Colonic mucosa (tissue), 4 donors: Measurements from ENCODE around the gene GPLD1. TPM values are rescaled to one million over a fixed set of nuclear protein-coding genes. Genes with fewer than 3 reads are reported as not detected.
"Not testable (repeated sequence)": the region's sequence is repeated elsewhere in the genome, so short reads cannot be mapped to it uniquely, and the experiment has no call there.

Experiments used
- DNase-seq: peaks from one replicate; pipeline ENCODE4 v3.0.0-alpha.2; 2020
- H3K27ac ChIP-seq: fragments of 200-600 bp; one replicate; pipeline ENCODE4 v1.8.0; 2021
- H3K27me3 ChIP-seq: fragments of 200-600 bp; one replicate; pipeline ENCODE4 v1.8.0; 2021
- H3K36me3 ChIP-seq: fragments of 200-600 bp; one replicate; pipeline ENCODE4 v1.8.0; 2021
- H3K4me1 ChIP-seq: fragments of 200-600 bp; one replicate; pipeline ENCODE4 v1.8.0; 2021; ENCODE audit warnings: mild to moderate bottlenecking
- H3K4me3 ChIP-seq: fragments of 200-600 bp; one replicate; pipeline ENCODE4 v1.8.0; 2021
- H3K9ac ChIP-seq, 2 donors: one replicate each; pipeline ENCODE4 v1.7.0; 2013; ENCODE audit warnings: control low read depth in 2 of 2, low read depth in 2 of 2, low read length in 2 of 2
- H3K9me3 ChIP-seq: fragments of 200-600 bp; one replicate; pipeline ENCODE4 v1.8.0; 2021
- CTCF ChIP-seq: fragments of 200-600 bp; IDR thresholded peaks from one replicate; pipeline ENCODE4 v1.8.0; 2022; ENCODE audit warnings: antibody characterized with exemption, mild to moderate bottlenecking
- intact Hi-C: fragments of 100-400 bp; cut with DNase I; formaldehyde crosslinking; loops from one replicate; pipeline ENCODE4 v1.14.1; 2022
- total RNA-seq, 2 donors: library from RNA; stranded (reverse); fragmentation: NEBNext Ultra II Directional in 1 of 2; extraction: Animal tissue kit (Norgen Biotek cat#: 25700) in 1 of 2; gene quantifications; one replicate each; pipeline ENCODE4 v1.2.1, GENCODE V29; 2021
- donor health status: healthy.
- donor health status: DM: no; HTN: no; CAD: no.
- donor health status: DM: no; HTN: no; CAD: no.

Gene GPLD1
- total RNA-seq, 2 donors from 2014 or later = 0.84 to 0.88 TPM

- Histone ChIP-seq H3K9ac (no peak overlapping the region), H3K4me1 (no peaks in the 10 kb centered on the region), H3K27ac (no peak overlapping the region), H3K9me3 (no peaks in the 10 kb centered on the region), H3K4me3 (no peak overlapping the region), H3K27me3 (no peaks in the 10 kb centered on the region), H3K36me3 (no peaks in the 10 kb centered on the region)
- DNase-seq = peak; percentile 56
- peak; percentile 59 for TF ChIP-seq CTCF
- intact Hi-C loops = no loop called here
Measured at GRCh38 chr6:24520929-24521546, 31.7 kb upstream of the GPLD1 start.

GRCh38 chr6:24517659-24518543 is 28.5 kb upstream of the GPLD1 start:
- Histone ChIP-seq H3K27ac (no peak overlapping the region), H3K4me3 (no peak overlapping the region), H3K36me3 (no peaks in the 10 kb centered on the region), H3K4me1 (no peaks in the 10 kb centered on the region), H3K9ac (peak overlapping the region in 1 of 2 donors; percentile 37), H3K9me3 (no peaks in the 10 kb centered on the region), H3K27me3 (no peaks in the 10 kb centered on the region)
- DNase-seq = no peak
- TF ChIP-seq CTCF = no peak
- intact Hi-C loops = loop anchor here (10.0 kb wide), 1 partner anchor 83 kb away; no protein-coding TSS in a partner anchor

- Histone ChIP-seq H3K9ac (no peak overlapping the region), H3K27ac (no peak overlapping the region), H3K9me3 (no peaks in the 10 kb centered on the region), H3K4me3 (no peak overlapping the region), H3K4me1 (no peaks in the 10 kb centered on the region), H3K27me3 (no peaks in the 10 kb centered on the region), H3K36me3 (no peaks in the 10 kb centered on the region)
- intact Hi-C loops = loop anchor here (10.0 kb wide), 1 partner anchor 79 kb away; no protein-coding TSS in a partner anchor
- no peak for TF ChIP-seq CTCF
- DNase-seq = no peak
Measured at GRCh38 chr6:24513602-24514001, 24.2 kb upstream of the GPLD1 start.

- intact Hi-C loops = loop anchor here (10.0 kb wide), 1 partner anchor 77 kb away; no protein-coding TSS in a partner anchor
- H3K4me1 ChIP-seq, H3K27me3 ChIP-seq, H3K27ac ChIP-seq, DNase-seq, H3K36me3 ChIP-seq, H3K4me3 ChIP-seq, H3K9ac ChIP-seq, H3K9me3 ChIP-seq: not testable (repeated sequence)
Measured at GRCh38 chr6:24511976-24512375, 22.6 kb upstream of the GPLD1 start.

GRCh38 chr6:24506814-24507520 is 17.6 kb upstream of the GPLD1 start:
- H3K36me3 ChIP-seq = no peaks in the 10 kb centered on the region
- intact Hi-C loops = no loop called here

More at GRCh38 chr6:24506814-24507520, 17.6 kb upstream of the GPLD1 start:
- Histone ChIP-seq H3K9me3 (no peaks in the 10 kb centered on the region), H3K4me1 (no peaks in the 10 kb centered on the region), H3K27me3 (no peaks in the 10 kb centered on the region), H3K4me3 (no peak overlapping the region), H3K9ac (no peak overlapping the region), H3K27ac (no peak overlapping the region)
- no peak for DNase-seq
- TF ChIP-seq CTCF = no peak
